GM19193 (cell line): ENCODE data around the gene BTBD9.

Experiments
- POLR2A ChIP-seq: IDR thresholded peaks from 4 replicates; pipeline ENCODE4 v1.6.1; 2011; ENCODE audit not compliant: insufficient read depth, insufficient read length; ENCODE audit errors: extremely low read depth

Gene BTBD9

DNA sequence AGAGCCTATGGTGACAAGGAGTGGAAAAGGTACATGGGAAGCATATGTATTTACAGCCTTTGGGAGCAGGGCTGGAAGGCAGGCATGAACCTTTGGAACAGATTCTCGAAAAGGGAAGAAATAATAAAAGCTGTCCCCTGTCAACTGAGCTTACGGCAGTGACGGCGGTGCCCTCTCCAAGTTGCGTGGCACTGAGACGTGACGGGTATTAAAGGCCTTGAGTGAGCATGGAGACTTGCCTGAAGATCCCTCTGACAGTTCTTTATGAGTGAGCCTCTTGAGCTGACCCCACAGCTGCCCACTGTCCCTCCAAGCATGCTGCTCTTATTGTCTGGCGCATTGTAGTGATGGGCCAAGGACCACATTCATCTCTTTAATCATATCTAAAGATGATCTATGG is 431.7 kb downstream of the BTBD9 start:
- no peak for TF ChIP-seq POLR2A

DNA sequence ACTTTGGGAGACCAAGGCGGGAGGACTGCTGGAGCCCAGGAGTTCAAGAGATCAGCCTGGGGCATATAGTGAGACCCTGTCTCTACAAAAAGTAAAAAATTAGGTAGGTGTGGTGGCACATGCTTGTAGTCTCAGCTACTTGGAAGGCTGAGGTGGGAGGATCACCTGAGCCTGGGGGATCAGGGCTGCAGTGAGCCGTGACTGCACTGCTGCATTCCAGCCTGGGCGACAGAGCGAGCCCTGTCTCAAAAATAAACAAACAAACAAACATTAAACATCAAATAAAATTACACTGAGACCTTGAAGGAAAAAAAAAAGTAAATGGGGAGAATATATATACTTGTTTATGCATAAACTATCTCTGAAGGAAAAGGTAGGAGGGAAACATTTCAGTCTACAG is 432.4 kb downstream of the BTBD9 start:
- TF ChIP-seq POLR2A = no peak

DNA sequence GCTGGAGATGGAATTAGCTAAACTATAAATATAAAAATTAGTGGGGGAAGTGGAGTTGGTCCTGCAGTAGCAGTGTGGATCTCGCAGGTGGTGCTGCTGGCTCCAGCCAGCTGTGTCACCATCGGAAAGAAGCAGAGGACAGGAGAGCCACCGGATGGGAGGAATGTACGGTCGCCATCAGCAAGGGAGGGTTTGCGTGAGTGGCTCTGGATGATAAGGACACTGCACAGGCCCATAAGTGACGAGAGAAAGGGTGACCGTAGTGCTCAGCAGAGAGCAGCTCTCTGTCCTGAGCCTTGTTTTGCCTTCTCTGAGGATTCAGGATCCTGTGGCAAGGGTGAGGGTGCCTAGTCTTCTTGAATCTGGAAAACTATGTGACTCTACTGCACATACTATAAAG is 441.5 kb downstream of the BTBD9 start:
- no peak for TF ChIP-seq POLR2A

GRCh38 chr6:38195113-38195635 is 444.6 kb downstream of the BTBD9 start:
- TF ChIP-seq POLR2A = no peak

DNA sequence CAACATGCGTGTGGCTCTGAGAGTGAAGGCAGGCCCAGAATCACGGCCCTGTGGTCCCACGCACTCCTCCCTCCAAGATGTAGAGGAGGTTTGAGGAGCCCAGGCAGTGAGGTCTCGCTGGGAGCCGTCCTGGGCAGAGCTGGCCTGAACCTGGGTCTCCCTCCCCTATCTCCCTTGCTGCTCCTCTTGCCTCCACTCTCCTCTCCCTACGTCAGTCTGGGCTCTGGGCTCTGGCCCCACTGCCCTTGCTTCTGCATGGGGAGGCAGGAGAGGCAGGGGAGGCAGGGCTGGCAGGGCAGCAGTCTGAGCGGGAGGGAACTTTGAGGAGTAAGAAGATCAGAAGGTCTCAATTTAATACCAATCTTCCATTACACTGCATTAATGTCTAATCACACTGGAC is 445.1 kb downstream of the BTBD9 start:
- TF ChIP-seq POLR2A = no peak

DNA sequence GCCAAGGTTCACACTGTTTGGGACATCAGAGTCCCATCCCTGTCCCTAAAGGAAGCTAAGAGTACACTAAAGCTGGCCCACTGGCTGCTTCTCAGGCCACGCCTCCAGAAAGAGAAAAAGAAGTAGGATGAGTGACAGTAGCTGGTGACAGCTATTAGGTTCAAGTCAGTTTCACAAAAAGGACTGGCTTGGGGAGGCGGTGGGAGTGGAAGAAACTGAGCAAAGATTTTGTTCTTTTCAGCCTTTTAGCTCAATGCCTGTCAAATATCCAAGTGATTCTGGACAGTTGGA is 445.5 kb downstream of the BTBD9 start:
- no peak for TF ChIP-seq POLR2A

- TF ChIP-seq POLR2A = no peak
Measured at GRCh38 chr6:38193481-38194281, 446.0 kb downstream of the BTBD9 start.

DNA sequence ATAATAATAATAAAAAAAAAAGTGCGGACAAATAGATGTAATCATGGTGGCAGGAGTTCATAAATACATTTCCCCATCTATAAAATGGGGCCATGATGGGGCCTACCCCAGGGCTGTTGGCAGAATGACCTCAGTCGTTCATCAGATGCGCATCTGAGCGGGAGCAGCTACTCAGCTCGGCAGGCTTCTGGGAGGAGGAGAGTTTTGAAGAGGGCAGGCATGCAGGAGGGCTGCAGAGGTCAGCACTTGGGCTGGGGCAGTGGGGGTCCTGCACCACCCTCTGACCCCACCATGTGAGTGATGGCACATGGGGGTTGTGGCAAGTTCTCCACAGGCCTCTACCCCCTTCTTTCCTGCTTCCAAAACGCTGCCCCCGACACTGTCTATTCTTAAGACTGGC is 446.7 kb downstream of the BTBD9 start:
- no peak for TF ChIP-seq POLR2A

DNA sequence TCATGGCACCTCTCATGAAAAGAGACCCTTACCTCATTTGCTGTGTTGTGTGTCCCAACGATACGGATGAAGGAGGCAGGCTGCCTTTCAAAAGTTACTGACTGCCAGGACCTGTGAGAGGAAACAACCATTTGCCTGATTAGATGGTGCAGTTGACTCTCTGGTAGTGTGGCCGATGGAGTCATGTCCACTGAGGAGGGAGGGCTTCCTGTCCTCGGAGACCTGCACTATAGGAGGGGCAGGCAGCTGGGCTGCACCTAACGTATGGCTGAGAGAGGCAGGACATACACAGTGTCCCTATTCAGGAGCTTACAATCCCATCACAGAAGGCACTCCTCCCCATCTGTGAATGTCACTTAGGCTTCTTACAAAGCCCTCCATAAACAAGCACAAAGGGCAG is 447.2 kb downstream of the BTBD9 start:
- TF ChIP-seq POLR2A = no peak

- TF ChIP-seq POLR2A = no peak
Measured at GRCh38 chr6:38192011-38192410, 447.7 kb downstream of the BTBD9 start.

GRCh38 chr6:38191418-38191817 is 448.3 kb downstream of the BTBD9 start:
- TF ChIP-seq POLR2A = no peak

GRCh38 chr6:38188677-38189335 is 450.9 kb downstream of the BTBD9 start:
- no peak for TF ChIP-seq POLR2A

GRCh38 chr6:38187811-38188590 is 451.7 kb downstream of the BTBD9 start:
- no peak for TF ChIP-seq POLR2A

DNA sequence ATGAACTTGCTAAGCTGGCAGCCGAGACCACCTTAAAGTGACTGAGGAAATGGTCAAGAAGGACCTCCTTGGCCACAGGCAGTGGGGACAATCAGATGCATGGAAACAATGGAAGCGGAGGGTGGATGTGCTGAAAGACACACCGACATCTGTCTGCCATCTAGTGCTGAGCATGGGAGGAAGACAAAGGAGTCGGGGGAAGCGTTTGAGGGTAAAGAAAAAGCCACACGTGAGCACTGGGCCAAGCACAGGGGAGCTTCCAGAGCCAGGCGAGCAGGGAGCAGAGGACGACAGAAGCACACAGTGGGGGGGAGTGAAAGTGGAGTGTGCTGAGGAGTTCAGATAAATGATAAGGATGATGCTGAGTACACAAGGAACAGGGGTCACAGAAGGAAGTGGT is 452.4 kb downstream of the BTBD9 start:
- TF ChIP-seq POLR2A = no peak

DNA sequence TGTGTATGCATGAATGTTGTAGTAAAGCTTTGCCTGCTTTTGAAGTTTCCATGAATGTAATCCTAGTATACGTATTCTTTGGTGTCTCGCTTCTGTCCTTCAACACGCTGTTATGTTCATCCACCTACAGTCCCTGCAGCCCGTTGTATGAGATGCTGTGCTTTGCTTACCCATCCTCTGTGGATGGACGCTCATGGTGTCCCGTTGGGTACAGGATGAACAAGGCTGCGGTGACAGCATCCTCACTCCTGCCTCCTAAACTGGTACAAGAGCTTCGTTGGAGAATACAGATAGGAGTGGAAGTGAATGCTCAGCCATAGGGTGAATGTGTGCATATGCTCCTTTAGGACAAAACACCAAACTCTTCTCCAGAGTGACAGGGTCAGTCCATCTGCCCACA is 454.0 kb downstream of the BTBD9 start:
- TF ChIP-seq POLR2A = no peak
